GM23338 (cell line): ENCODE data around the gene FBN2. TPM values are rescaled to one million over a fixed set of nuclear protein-coding genes. Genes with fewer than 3 reads are reported as not detected.

ENCODE experiments used
- ATAC-seq: fragments of 200-7000 bp; cut with Tn5 transposase; 3 replicates; pipeline ENCODE4 v1.9.1; 2020
- DNase-seq: peaks from one replicate; pipeline ENCODE4 v3.0.0-alpha.2; 2015; ENCODE audit warnings: low spot score
- H2AFZ ChIP-seq: fragments of 200-600 bp; sonication (generic); 2 replicates; pipeline ENCODE4 v1.8.0; 2016; ENCODE audit warnings: antibody characterized with exemption, mild to moderate bottlenecking, moderate library complexity
- H3F3A ChIP-seq: fragments of 200-600 bp; sonication (generic); replicated peaks from 2 replicates; pipeline ENCODE4 v1.8.0; 2017; ENCODE audit warnings: antibody characterized with exemption, mixed run types, low read depth
- H3K27ac ChIP-seq: fragments of 200-600 bp; sonication (generic); 2 replicates; pipeline ENCODE4 v1.6.1; 2016; ENCODE audit warnings: low read depth
- H3K27me3 ChIP-seq: fragments of 200-600 bp; sonication (generic); 2 replicates; pipeline ENCODE4 v1.8.0; 2016; ENCODE audit warnings: mild to moderate bottlenecking, mixed run types, moderate library complexity; ENCODE audit not compliant: insufficient read depth
- H3K36me3 ChIP-seq: fragments of 200-600 bp; sonication (generic); 2 replicates; pipeline ENCODE4 v1.8.0; 2016; ENCODE audit warnings: mild to moderate bottlenecking; ENCODE audit not compliant: insufficient read depth
- H3K4me1 ChIP-seq: fragments of 200-600 bp; sonication (generic); 2 replicates; pipeline ENCODE4 v1.8.0; 2016; ENCODE audit warnings: mild to moderate bottlenecking, moderate library complexity; ENCODE audit not compliant: insufficient read depth
- H3K4me2 ChIP-seq: fragments of 200-600 bp; sonication (generic); 2 replicates; pipeline ENCODE4 v1.7.1; 2017; ENCODE audit warnings: mixed run types
- H3K4me3 ChIP-seq: fragments of 200-600 bp; sonication (generic); 2 replicates; pipeline ENCODE4 v1.6.1; 2016; ENCODE audit warnings: mixed run types
- H3K79me2 ChIP-seq: fragments of 200-600 bp; sonication (generic); replicated peaks from 2 replicates; pipeline ENCODE4 v1.8.0; 2017; ENCODE audit warnings: mild to moderate bottlenecking; ENCODE audit not compliant: insufficient read depth
- H3K9me2 ChIP-seq: fragments of 200-600 bp; sonication (generic); 2 replicates; pipeline ENCODE4 v1.8.0; 2017; ENCODE audit not compliant: insufficient read depth
- H4K20me1 ChIP-seq: fragments of 200-600 bp; sonication (generic); replicated peaks from 2 replicates; pipeline ENCODE4 v1.8.0; 2017; ENCODE audit warnings: mild to moderate bottlenecking; ENCODE audit not compliant: insufficient read depth
- H3K27ac Mint-ChIP-seq: 2 replicates; pipeline ENCODE4 v1.8.0; 2020; ENCODE audit warnings: inconsistent platforms, mild to moderate bottlenecking, moderate library complexity, mixed read lengths
- H3K27me3 Mint-ChIP-seq: 3 replicates; pipeline ENCODE4 v1.8.0; 2022; ENCODE audit warnings: low read depth, mild to moderate bottlenecking, moderate library complexity, mixed read lengths, inconsistent platforms; ENCODE audit not compliant: insufficient read depth, poor library complexity
- H3K36me3 Mint-ChIP-seq: 3 replicates; pipeline ENCODE4 v1.8.0; 2021; ENCODE audit warnings: low read depth, mild to moderate bottlenecking, inconsistent platforms, moderate library complexity, mixed read lengths
- H3K4me1 Mint-ChIP-seq: 3 replicates; pipeline ENCODE4 v1.8.0; 2020; ENCODE audit warnings: mild to moderate bottlenecking, inconsistent platforms, mixed read lengths
- H3K4me3 Mint-ChIP-seq: 3 replicates; pipeline ENCODE4 v1.8.0; 2021; ENCODE audit warnings: moderate library complexity, mild to moderate bottlenecking, inconsistent platforms, mixed read lengths
- H3K9me3 Mint-ChIP-seq: 3 replicates; pipeline ENCODE4 v1.8.0; 2020; ENCODE audit warnings: moderate library complexity, mild to moderate bottlenecking, inconsistent platforms, mixed read lengths
- CREB1 ChIP-seq: fragments of 250-450 bp; sonication (Bioruptor Pico); IDR thresholded peaks from 2 replicates; pipeline ENCODE4 v1.5.0; 2020; ENCODE audit warnings: low read depth, mild to moderate bottlenecking, moderate library complexity
- CTCF ChIP-seq, 2 experiments: fragments of 200-600 bp in 1 of 2; sonication (generic) in 1 of 2; conservative IDR thresholded peaks; 2 replicates each; pipeline versions ENCODE4 v1.5.1 to v1.6.1; 2016 to 2017; ENCODE audit warnings: antibody characterized with exemption in 2 of 2, low read depth in 2 of 2, mild to moderate bottlenecking in 2 of 2, moderate library complexity in 1 of 2
- ETS1 ChIP-seq: IDR thresholded peaks from 2 replicates; pipeline ENCODE4 v1.6.1; 2016; ENCODE audit warnings: antibody characterized with exemption
- EZH2 ChIP-seq: fragments of 200-600 bp; sonication (generic); IDR thresholded peaks from one replicate; pipeline ENCODE4 v1.8.0; 2017; ENCODE audit warnings: antibody characterized with exemption, mild to moderate bottlenecking, low read depth; ENCODE audit not compliant: unreplicated experiment
- EZH2phosphoT487 ChIP-seq: fragments of 200-600 bp; sonication (generic); IDR thresholded peaks from one replicate; pipeline ENCODE4 v1.8.1; 2018; ENCODE audit warnings: antibody characterized with exemption; ENCODE audit not compliant: unreplicated experiment
- JUNB ChIP-seq: IDR thresholded peaks from one replicate; pipeline ENCODE4 v1.6.1; 2016; ENCODE audit warnings: antibody characterized with exemption; ENCODE audit not compliant: unreplicated experiment
- NANOG ChIP-seq: IDR thresholded peaks from 2 replicates; pipeline ENCODE4 v1.6.1; 2016; ENCODE audit warnings: antibody characterized with exemption, borderline replicate concordance
- POLR2AphosphoS5 ChIP-seq: IDR thresholded peaks from 2 replicates; pipeline ENCODE4 v1.6.1; 2016; ENCODE audit warnings: antibody characterized with exemption, low read depth
- REST ChIP-seq: IDR thresholded peaks from one replicate; pipeline ENCODE4 v1.6.1; 2018; ENCODE audit warnings: antibody characterized with exemption; ENCODE audit not compliant: unreplicated experiment
- STAT1 ChIP-seq: IDR thresholded peaks from one replicate; pipeline ENCODE4 v1.6.1; 2016; ENCODE audit warnings: antibody characterized with exemption; ENCODE audit not compliant: unreplicated experiment
- ZNF114 ChIP-seq: fragments of 250-450 bp; sonication (Bioruptor Pico); IDR thresholded peaks from 2 replicates; pipeline ENCODE4 v1.5.0; 2020; ENCODE audit warnings: mild to moderate bottlenecking, moderate library complexity
- ZNF331 ChIP-seq: fragments of 250-450 bp; sonication (Bioruptor Pico); IDR thresholded peaks from 2 replicates; pipeline ENCODE4 v1.5.0; 2020; ENCODE audit warnings: low read depth, mild to moderate bottlenecking, moderate library complexity
- ZNF462 ChIP-seq: fragments of 250-450 bp; sonication (Bioruptor Pico); IDR thresholded peaks from 2 replicates; pipeline ENCODE4 v1.5.0; 2020; ENCODE audit warnings: mild to moderate bottlenecking, moderate library complexity
- polyA plus RNA-seq: library from polyadenylated mRNA; unstranded; fragments of >200 nt; fragmentation: Nextera tagmentation; extraction: Ambion mirVana; gene quantifications from 2 replicates; pipeline ENCODE4 v1.2.1, GENCODE V29; 2016
- total RNA-seq: library from RNA; depleted of rRNA; stranded (reverse); fragments of >200 nt; shearing (Covaris generic); gene quantifications from 2 replicates; pipeline ENCODE4 v1.2.3, GENCODE V29; 2014

Gene FBN2
- total and polyA plus RNA-seq, 2 experiments from 2014 or later, result 2.6 to 13.6 TPM

GRCh38 chr5:128376577-128376976, 161.5 kb downstream of the FBN2 start:
- TF ChIP-seq CREB1 (CRISPR knock-in tag) (no peak), EZH2phosphoT487 (no peak), ZNF114 (no peak), STAT1 (no peak), ZNF331 (no peak), REST (no peak), CTCF (conservative IDR thresholded peaks at IDR 0.05; ENCODE audit: low read depth in 2 of 2) (no peak), POLR2AphosphoS5 (no peak), JUNB (no peak), ZNF462 (CRISPR knock-in tag) (no peak), ETS1 (no peak), NANOG (no peak), EZH2 (no peak)
- no peaks in the 10 kb centered on the region for H3K9me3 Mint-ChIP-seq
- no peak overlapping the region for H2AFZ ChIP-seq
- H3K4me1 ChIP-seq, result no peaks in the 10 kb centered on the region
- H3K27me3 ChIP-seq, result no peaks in the 10 kb centered on the region
- no peaks in the 10 kb centered on the region for H4K20me1 ChIP-seq
- no peaks in the 10 kb centered on the region; the same call in 2 of the 3 replicates for H3K4me1 Mint-ChIP-seq
- DNase-seq (no peak), ATAC-seq (no peak)
- H3K27ac Mint-ChIP-seq, result no peak overlapping the region
- peaks cover 3% of the 10 kb centered on the region for H3K27me3 Mint-ChIP-seq
- no peaks in the 10 kb centered on the region for H3K36me3 ChIP-seq
- no peak overlapping the region for H3K27ac ChIP-seq
- H3K4me3 ChIP-seq, result no peak overlapping the region
- H3K9me2 ChIP-seq, result no peaks in the 10 kb centered on the region
- no peak overlapping the region for H3K4me3 Mint-ChIP-seq
- H3K4me2 ChIP-seq, result no peak overlapping the region
- no peaks in the 10 kb centered on the region for H3K79me2 ChIP-seq
- no peaks in the 10 kb centered on the region for H3K36me3 Mint-ChIP-seq
- no peaks in the 10 kb centered on the region for H3F3A ChIP-seq
